ENCODE measurements around the gene PSMG4.

The PSMG4 gene

GRCh38 chr6:3306848-3307247 is 48.1 kb downstream of the PSMG4 start:
- no peak overlapping the region for H3K9ac ChIP-seq (ENCODE audit: low read length)
- H3K9me3 ChIP-seq (ENCODE audit: insufficient read depth, low read length), result no peaks in the 10 kb centered on the region
- TF ChIP-seq CTCF (IDR thresholded peaks at IDR 0.05; ENCODE audit: low read depth, low read length) (no peak), EZH2phosphoT487 (IDR thresholded peaks at IDR 0.05; ENCODE audit: low read depth) (no peak)
- H3K79me2 ChIP-seq (ENCODE audit: low read length), result no peaks in the 10 kb centered on the region
- H3K36me3 ChIP-seq (replicated peaks; ENCODE audit: low read depth, low read length), result no peaks in the 10 kb centered on the region
- no peaks in the 10 kb centered on the region for H3K27me3 ChIP-seq (ENCODE audit: low read depth, low read length)
- no peak overlapping the region for H3K4me3 ChIP-seq (ENCODE audit: low read length)
- no peaks in the 10 kb centered on the region for H4K20me1 ChIP-seq (ENCODE audit: insufficient read depth, low read length)
- no peak overlapping the region for H2AFZ ChIP-seq (ENCODE audit: low read depth, low read length)
- H3K4me1 ChIP-seq (ENCODE audit: low read length), result peaks cover 8% of the 10 kb centered on the region
- no peak overlapping the region for H3K4me2 ChIP-seq (ENCODE audit: low read length)
- H3K27ac ChIP-seq (ENCODE audit: low read length), result no peak overlapping the region

- Histone ChIP-seq H3K9me3 (ENCODE audit: insufficient read depth, low read length) (no peaks in the 10 kb centered on the region), H3K27me3 (ENCODE audit: low read depth, low read length) (no peaks in the 10 kb centered on the region), H3K4me1 (ENCODE audit: low read length) (peaks cover 8% of the 10 kb centered on the region), H3K4me2 (ENCODE audit: low read length) (no peak overlapping the region), H3K4me3 (ENCODE audit: low read length) (no peak overlapping the region), H3K36me3 (replicated peaks; ENCODE audit: low read depth, low read length) (no peaks in the 10 kb centered on the region), H4K20me1 (ENCODE audit: insufficient read depth, low read length) (no peaks in the 10 kb centered on the region), H3K79me2 (ENCODE audit: low read length) (no peaks in the 10 kb centered on the region), H3K9ac (ENCODE audit: low read length) (no peak overlapping the region), H3K27ac (ENCODE audit: low read length) (no peak overlapping the region), H2AFZ (ENCODE audit: low read depth, low read length) (no peak overlapping the region)
- TF ChIP-seq CTCF (IDR thresholded peaks at IDR 0.05; ENCODE audit: low read depth, low read length) (no peak), EZH2phosphoT487 (IDR thresholded peaks at IDR 0.05; ENCODE audit: low read depth) (no peak)
Measured at GRCh38 chr6:3307436-3307835, 48.7 kb downstream of the PSMG4 start.

GRCh38 chr6:3308106-3308505 is 49.4 kb downstream of the PSMG4 start:
- H3K4me2 ChIP-seq (ENCODE audit: low read length), result no peak overlapping the region
- TF ChIP-seq EZH2phosphoT487 (IDR thresholded peaks at IDR 0.05; ENCODE audit: low read depth), result no peak
- no peak for TF ChIP-seq CTCF (IDR thresholded peaks at IDR 0.05; ENCODE audit: low read depth, low read length)
- H3K4me1 ChIP-seq (ENCODE audit: low read length), result peaks cover 8% of the 10 kb centered on the region
- H3K4me3 ChIP-seq (ENCODE audit: low read length), result no peak overlapping the region
- H3K27ac ChIP-seq (ENCODE audit: low read length), result no peak overlapping the region
- H3K27me3 ChIP-seq (ENCODE audit: low read depth, low read length), result no peaks in the 10 kb centered on the region
- no peak overlapping the region for H2AFZ ChIP-seq (ENCODE audit: low read depth, low read length)
- H3K9ac ChIP-seq (ENCODE audit: low read length), result no peak overlapping the region
- H3K36me3 ChIP-seq (replicated peaks; ENCODE audit: low read depth, low read length), result no peaks in the 10 kb centered on the region
- H3K79me2 ChIP-seq (ENCODE audit: low read length), result no peaks in the 10 kb centered on the region
- H4K20me1 ChIP-seq (ENCODE audit: insufficient read depth, low read length), result no peaks in the 10 kb centered on the region
- no peaks in the 10 kb centered on the region for H3K9me3 ChIP-seq (ENCODE audit: insufficient read depth, low read length)

GRCh38 chr6:3309391-3310050 is 50.8 kb downstream of the PSMG4 start:
- Histone ChIP-seq H3K27ac (ENCODE audit: low read length) (no peak overlapping the region), H3K9me3 (ENCODE audit: insufficient read depth, low read length) (no peaks in the 10 kb centered on the region), H3K79me2 (ENCODE audit: low read length) (no peaks in the 10 kb centered on the region), H2AFZ (ENCODE audit: low read depth, low read length) (no peak overlapping the region), H3K27me3 (ENCODE audit: low read depth, low read length) (no peaks in the 10 kb centered on the region), H4K20me1 (ENCODE audit: insufficient read depth, low read length) (no peaks in the 10 kb centered on the region), H3K4me1 (ENCODE audit: low read length) (peaks cover 8% of the 10 kb centered on the region), H3K4me2 (ENCODE audit: low read length) (no peak overlapping the region), H3K4me3 (ENCODE audit: low read length) (no peak overlapping the region), H3K36me3 (replicated peaks; ENCODE audit: low read depth, low read length) (no peaks in the 10 kb centered on the region), H3K9ac (ENCODE audit: low read length) (no peak overlapping the region)
- TF ChIP-seq CTCF (IDR thresholded peaks at IDR 0.05; ENCODE audit: low read depth, low read length) (no peak), EZH2phosphoT487 (IDR thresholded peaks at IDR 0.05; ENCODE audit: low read depth) (no peak)

Measured in OCI-LY3 (cell line).